Measurements from ENCODE around the gene OPCML.
A peak's percentile ranks its signal among the peaks of the same experiment; 100 is the strongest.

Gene OPCML

GRCh38 chr11:132888226-132888625 is 644.1 kb downstream of the OPCML start:
- no peaks in the 10 kb centered on the region for H3K4me1 ChIP-seq (ENCODE audit: insufficient read depth, poor library complexity, severe bottlenecking)
- DNase-seq (ENCODE audit: low spot score) (no peak), ATAC-seq (ENCODE audit: low read depth) (no peak)
- no peaks in the 10 kb centered on the region for H3K36me3 ChIP-seq (ENCODE audit: low read depth)
- H3K27me3 ChIP-seq (ENCODE audit: insufficient read depth, poor library complexity, severe bottlenecking), result no peaks in the 10 kb centered on the region
- no peak overlapping the region for H3K4me3 ChIP-seq (ENCODE audit: severe bottlenecking)
- H3K27ac ChIP-seq (ENCODE audit: poor library complexity, severe bottlenecking), result no peak overlapping the region
- TF ChIP-seq CTCF (IDR thresholded peaks at IDR 0.05; ENCODE audit: poor library complexity, severe bottlenecking), result no peak
- H3K9me3 ChIP-seq (ENCODE audit: severe bottlenecking), result no peaks in the 10 kb centered on the region

- no peak for TF ChIP-seq CTCF (IDR thresholded peaks at IDR 0.05; ENCODE audit: poor library complexity, severe bottlenecking)
- DNase-seq (ENCODE audit: low spot score) (no peak), ATAC-seq (ENCODE audit: low read depth) (peak; percentile 48; the same call in 1 of the 3 replicates)
- no peaks in the 10 kb centered on the region for H3K27me3 ChIP-seq (ENCODE audit: insufficient read depth, poor library complexity, severe bottlenecking)
- no peak overlapping the region for H3K4me3 ChIP-seq (ENCODE audit: severe bottlenecking)
- no peaks in the 10 kb centered on the region for H3K4me1 ChIP-seq (ENCODE audit: insufficient read depth, poor library complexity, severe bottlenecking)
- no peak overlapping the region for H3K27ac ChIP-seq (ENCODE audit: poor library complexity, severe bottlenecking)
- no peaks in the 10 kb centered on the region for H3K9me3 ChIP-seq (ENCODE audit: severe bottlenecking)
- no peaks in the 10 kb centered on the region for H3K36me3 ChIP-seq (ENCODE audit: low read depth)
These were observed 646.0 kb downstream of the OPCML start for GRCh38 chr11:132886335-132886734.

- H3K4me3 ChIP-seq (ENCODE audit: severe bottlenecking), result no peak overlapping the region
- H3K4me1 ChIP-seq (ENCODE audit: insufficient read depth, poor library complexity, severe bottlenecking), result no peaks in the 10 kb centered on the region
- no peaks in the 10 kb centered on the region for H3K9me3 ChIP-seq (ENCODE audit: severe bottlenecking)
- no peak for DNase-seq (ENCODE audit: low spot score)
- H3K27me3 ChIP-seq (ENCODE audit: insufficient read depth, poor library complexity, severe bottlenecking), result no peaks in the 10 kb centered on the region
- no peak for TF ChIP-seq CTCF (IDR thresholded peaks at IDR 0.05; ENCODE audit: poor library complexity, severe bottlenecking)
- no peak for ATAC-seq (ENCODE audit: low read depth)
- H3K27ac ChIP-seq (ENCODE audit: poor library complexity, severe bottlenecking), result no peak overlapping the region
- no peaks in the 10 kb centered on the region for H3K36me3 ChIP-seq (ENCODE audit: low read depth)
These were observed 649.1 kb downstream of the OPCML start for GRCh38 chr11:132883241-132883640.

- no peaks in the 10 kb centered on the region for H3K9me3 ChIP-seq (ENCODE audit: severe bottlenecking)
- no peaks in the 10 kb centered on the region for H3K36me3 ChIP-seq (ENCODE audit: low read depth)
- no peaks in the 10 kb centered on the region for H3K4me1 ChIP-seq (ENCODE audit: insufficient read depth, poor library complexity, severe bottlenecking)
- no peak overlapping the region for H3K4me3 ChIP-seq (ENCODE audit: severe bottlenecking)
- no peak for TF ChIP-seq CTCF (IDR thresholded peaks at IDR 0.05; ENCODE audit: poor library complexity, severe bottlenecking)
- no peaks in the 10 kb centered on the region for H3K27me3 ChIP-seq (ENCODE audit: insufficient read depth, poor library complexity, severe bottlenecking)
- H3K27ac ChIP-seq (ENCODE audit: poor library complexity, severe bottlenecking), result no peak overlapping the region
- DNase-seq (ENCODE audit: low spot score) (no peak), ATAC-seq (ENCODE audit: low read depth) (no peak)
These were observed 650.7 kb downstream of the OPCML start for GRCh38 chr11:132881622-132882021.

- TF ChIP-seq CTCF (IDR thresholded peaks at IDR 0.05; ENCODE audit: poor library complexity, severe bottlenecking), result no peak
- ATAC-seq (ENCODE audit: low read depth) (no peak), DNase-seq (ENCODE audit: low spot score) (no peak)
- Histone ChIP-seq H3K9me3 (ENCODE audit: severe bottlenecking) (no peaks in the 10 kb centered on the region), H3K27me3 (ENCODE audit: insufficient read depth, poor library complexity, severe bottlenecking) (no peaks in the 10 kb centered on the region), H3K4me3 (ENCODE audit: severe bottlenecking) (no peak overlapping the region), H3K36me3 (ENCODE audit: low read depth) (no peaks in the 10 kb centered on the region), H3K4me1 (ENCODE audit: insufficient read depth, poor library complexity, severe bottlenecking) (peaks cover 5% of the 10 kb centered on the region), H3K27ac (ENCODE audit: poor library complexity, severe bottlenecking) (no peak overlapping the region)
These were observed 654.2 kb downstream of the OPCML start for GRCh38 chr11:132878111-132878510.
